ENCODE results near the gene ARL2BP. TPM values are rescaled to one million over a fixed set of nuclear protein-coding genes. Genes with fewer than 3 reads are reported as not detected.
"Not testable (repeated sequence)": the region's sequence is repeated elsewhere in the genome, so short reads cannot be mapped to it uniquely, and the experiment has no call there.

The ARL2BP gene
- 62.6 and 63.9 TPM in 2 replicates for total RNA-seq
- long read RNA-seq, transcript ARL2BP-201 (6 exons, 2,130 nt): major isoform, 112 of 124 reads
- long read RNA-seq, partial matches to known transcripts: 5 of 124 reads
- long read RNA-seq, other reads (novel, unspliced or antisense): 7 of 124 reads

DNA sequence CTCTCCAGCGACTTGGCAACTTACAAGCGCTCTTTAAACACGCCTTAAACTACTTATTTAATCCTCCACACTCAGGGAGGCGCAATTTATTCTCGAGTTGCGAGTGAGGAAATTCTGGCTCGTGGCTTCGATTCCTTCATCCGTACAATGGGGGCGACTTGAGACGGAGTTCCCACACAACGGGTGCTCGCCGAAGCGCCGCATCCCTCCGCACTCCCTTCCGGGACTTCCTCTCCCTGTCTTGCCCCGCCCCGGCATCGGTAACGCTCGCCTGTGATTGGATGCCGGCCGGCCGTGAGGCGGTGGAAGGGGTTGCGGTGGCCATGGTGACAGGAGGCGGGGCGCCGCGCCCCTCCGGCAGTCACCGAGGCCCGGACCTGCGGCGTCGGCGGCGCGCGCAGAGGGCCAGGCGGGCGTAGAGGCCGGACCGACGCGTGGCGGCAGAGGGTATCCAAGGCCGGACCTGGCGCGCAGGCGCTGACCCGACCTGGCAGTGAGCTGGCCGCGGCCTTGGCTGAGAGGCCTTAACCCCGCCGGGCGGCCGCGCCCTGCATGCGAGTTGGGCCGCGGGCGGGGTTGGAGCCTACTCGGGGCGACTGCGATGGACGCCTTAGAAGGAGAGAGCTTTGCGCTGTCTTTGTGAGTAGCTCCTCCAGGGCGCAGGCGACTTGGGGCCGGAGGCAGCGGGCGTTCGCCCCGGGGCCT lies at the start of gene ARL2BP:
ARL2BP (plus strand) TSS at position 493 of the 705 bp plus-strand sequence; CDS start at position 602, 109 bp downstream.
- Mint-ChIP-seq H3K36me3 (ENCODE audit: low read depth) (peaks cover 13% of the 10 kb centered on the region), H3K4me3 (peak within 1 kb of the TSS; percentile 95), H3K9me3 (no peaks in the 10 kb centered on the region), H3K4me1 (peaks cover 16% of the 10 kb centered on the region), H3K27ac (ENCODE audit: unreplicated experiment) (peak within 1 kb of the TSS; percentile 98), H3K27me3 (ENCODE audit: low read depth) (no peaks in the 10 kb centered on the region)
- TF ChIP-seq, protein P1, sequence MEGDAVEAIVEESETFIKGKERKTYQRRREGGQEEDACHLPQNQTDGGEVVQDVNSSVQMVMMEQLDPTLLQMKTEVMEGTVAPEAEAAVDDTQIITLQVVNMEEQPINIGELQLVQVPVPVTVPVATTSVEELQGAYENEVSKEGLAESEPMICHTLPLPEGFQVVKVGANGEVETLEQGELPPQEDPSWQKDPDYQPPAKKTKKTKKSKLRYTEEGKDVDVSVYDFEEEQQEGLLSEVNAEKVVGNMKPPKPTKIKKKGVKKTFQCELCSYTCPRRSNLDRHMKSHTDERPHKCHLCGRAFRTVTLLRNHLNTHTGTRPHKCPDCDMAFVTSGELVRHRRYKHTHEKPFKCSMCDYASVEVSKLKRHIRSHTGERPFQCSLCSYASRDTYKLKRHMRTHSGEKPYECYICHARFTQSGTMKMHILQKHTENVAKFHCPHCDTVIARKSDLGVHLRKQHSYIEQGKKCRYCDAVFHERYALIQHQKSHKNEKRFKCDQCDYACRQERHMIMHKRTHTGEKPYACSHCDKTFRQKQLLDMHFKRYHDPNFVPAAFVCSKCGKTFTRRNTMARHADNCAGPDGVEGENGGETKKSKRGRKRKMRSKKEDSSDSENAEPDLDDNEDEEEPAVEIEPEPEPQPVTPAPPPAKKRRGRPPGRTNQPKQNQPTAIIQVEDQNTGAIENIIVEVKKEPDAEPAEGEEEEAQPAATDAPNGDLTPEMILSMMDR (conservative IDR thresholded peaks at IDR 0.05): peak; percentile 18
- DNase-seq (ENCODE audit: low read depth, low spot score): peak; percentile 95

DNA sequence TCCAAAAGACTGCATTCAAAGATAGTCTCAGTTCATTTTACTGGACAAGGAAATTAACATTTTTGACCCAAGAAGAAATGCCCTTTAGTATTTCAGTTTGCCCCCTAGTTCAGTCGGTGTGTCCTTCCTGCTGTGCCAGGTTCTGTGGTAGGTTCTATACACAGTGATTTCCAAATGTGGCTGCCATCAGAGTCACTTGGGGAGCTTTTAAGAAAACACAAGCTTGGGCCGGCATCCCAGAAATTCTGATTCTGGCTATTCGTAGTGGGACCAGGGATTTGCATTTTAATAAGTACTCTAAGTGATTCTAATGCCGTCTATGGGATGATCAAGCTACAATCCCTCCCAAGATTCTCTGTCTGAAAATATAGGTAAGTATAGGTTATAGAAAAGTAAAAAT lies 48.8 kb upstream of the ARL2BP start:
- H3K27ac Mint-ChIP-seq (ENCODE audit: unreplicated experiment): no peak overlapping the region
- TF ChIP-seq, protein P1 (conservative IDR thresholded peaks at IDR 0.05): no peak
- H3K27me3 Mint-ChIP-seq (ENCODE audit: low read depth): no peaks in the 10 kb centered on the region
- H3K4me1 Mint-ChIP-seq: peaks cover 23% of the 10 kb centered on the region
- peaks cover 3% of the 10 kb centered on the region for H3K9me3 Mint-ChIP-seq
- no peak for DNase-seq (ENCODE audit: low read depth, low spot score)
- peaks cover 12% of the 10 kb centered on the region for H3K36me3 Mint-ChIP-seq (ENCODE audit: low read depth)
- H3K4me3 Mint-ChIP-seq: no peak overlapping the region

DNA sequence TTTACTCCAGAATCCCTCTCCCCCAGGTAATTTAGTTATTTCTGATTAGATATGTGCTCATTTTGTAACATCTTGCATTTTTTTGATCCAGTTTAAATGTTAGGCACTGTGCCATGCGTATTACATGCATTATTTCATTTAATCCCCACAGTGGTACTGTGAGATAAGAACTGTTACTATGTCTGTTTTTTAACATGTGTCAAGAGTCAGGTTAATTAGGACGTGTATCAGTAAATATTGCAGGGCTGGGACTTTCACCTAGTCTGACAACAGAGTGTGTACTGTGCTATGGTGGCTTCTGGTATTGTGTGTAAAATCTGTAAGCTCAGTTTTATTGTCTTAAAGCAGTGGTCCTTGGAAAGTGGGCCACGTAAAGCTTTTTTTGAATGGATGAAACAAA lies 48.3 kb upstream of the ARL2BP start:
- DNase-seq (ENCODE audit: low read depth, low spot score): no peak
- Mint-ChIP-seq H3K4me3 (no peak overlapping the region), H3K36me3 (ENCODE audit: low read depth) (peaks cover 12% of the 10 kb centered on the region), H3K9me3 (peaks cover 3% of the 10 kb centered on the region), H3K27me3 (ENCODE audit: low read depth) (no peaks in the 10 kb centered on the region), H3K27ac (ENCODE audit: unreplicated experiment) (no peak overlapping the region), H3K4me1 (peaks cover 23% of the 10 kb centered on the region)
- TF ChIP-seq, protein P1 (conservative IDR thresholded peaks at IDR 0.05): no peak

DNA sequence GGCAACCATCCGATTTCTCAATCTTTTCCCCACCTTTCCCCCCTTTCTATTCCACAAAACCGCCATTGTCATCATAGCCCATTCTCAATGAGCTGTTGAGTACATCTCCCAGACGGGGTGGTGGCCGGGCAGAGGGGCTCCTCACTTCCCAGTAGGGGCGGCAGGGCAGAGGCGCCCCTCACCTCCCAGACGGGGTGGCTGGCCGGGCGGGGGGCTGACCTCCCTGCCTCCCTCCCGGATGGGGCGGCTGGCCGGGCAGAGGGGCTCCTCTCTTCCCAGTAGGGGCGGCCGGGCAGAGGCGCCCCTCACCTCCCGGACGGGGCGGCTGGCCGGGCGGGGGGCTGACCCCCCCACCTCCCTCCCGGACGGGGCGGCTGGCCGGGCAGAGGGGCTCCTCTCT lies 44.7 kb upstream of the ARL2BP start:
- Mint-ChIP-seq H3K4me1 (peaks cover 18% of the 10 kb centered on the region), H3K36me3 (ENCODE audit: low read depth) (peaks cover 21% of the 10 kb centered on the region)
- not testable (repeated sequence) for H3K4me3 Mint-ChIP-seq; H3K27me3 Mint-ChIP-seq (ENCODE audit: low read depth); H3K9me3 Mint-ChIP-seq; DNase-seq (ENCODE audit: low read depth, low spot score); H3K27ac Mint-ChIP-seq (ENCODE audit: unreplicated experiment)

DNA sequence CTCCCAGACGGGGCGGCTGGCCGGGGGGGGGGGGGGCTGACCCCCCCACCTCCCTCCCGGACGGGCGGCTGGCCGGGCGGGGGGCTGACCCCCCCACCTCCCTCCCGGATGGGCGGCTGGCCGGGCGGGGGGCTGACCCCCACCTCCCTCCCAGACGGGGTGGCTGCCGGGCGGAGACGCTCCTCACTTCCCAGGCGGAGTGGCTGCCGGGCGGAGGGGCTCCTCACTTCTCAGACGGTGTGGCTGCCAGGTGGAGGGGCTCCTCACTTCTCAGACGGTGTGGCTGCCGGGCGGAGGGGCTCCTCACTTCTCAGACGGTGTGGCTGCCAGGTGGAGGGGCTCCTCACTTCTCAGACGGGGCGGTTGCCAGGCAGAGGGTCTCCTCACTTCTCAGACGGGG lies 44.1 kb upstream of the ARL2BP start:
- not testable (repeated sequence) for H3K4me3 Mint-ChIP-seq; DNase-seq (ENCODE audit: low read depth, low spot score); H3K27ac Mint-ChIP-seq (ENCODE audit: unreplicated experiment); H3K9me3 Mint-ChIP-seq; H3K27me3 Mint-ChIP-seq (ENCODE audit: low read depth)
- H3K4me1 Mint-ChIP-seq: peaks cover 18% of the 10 kb centered on the region
- H3K36me3 Mint-ChIP-seq (ENCODE audit: low read depth): peaks cover 26% of the 10 kb centered on the region

DNA sequence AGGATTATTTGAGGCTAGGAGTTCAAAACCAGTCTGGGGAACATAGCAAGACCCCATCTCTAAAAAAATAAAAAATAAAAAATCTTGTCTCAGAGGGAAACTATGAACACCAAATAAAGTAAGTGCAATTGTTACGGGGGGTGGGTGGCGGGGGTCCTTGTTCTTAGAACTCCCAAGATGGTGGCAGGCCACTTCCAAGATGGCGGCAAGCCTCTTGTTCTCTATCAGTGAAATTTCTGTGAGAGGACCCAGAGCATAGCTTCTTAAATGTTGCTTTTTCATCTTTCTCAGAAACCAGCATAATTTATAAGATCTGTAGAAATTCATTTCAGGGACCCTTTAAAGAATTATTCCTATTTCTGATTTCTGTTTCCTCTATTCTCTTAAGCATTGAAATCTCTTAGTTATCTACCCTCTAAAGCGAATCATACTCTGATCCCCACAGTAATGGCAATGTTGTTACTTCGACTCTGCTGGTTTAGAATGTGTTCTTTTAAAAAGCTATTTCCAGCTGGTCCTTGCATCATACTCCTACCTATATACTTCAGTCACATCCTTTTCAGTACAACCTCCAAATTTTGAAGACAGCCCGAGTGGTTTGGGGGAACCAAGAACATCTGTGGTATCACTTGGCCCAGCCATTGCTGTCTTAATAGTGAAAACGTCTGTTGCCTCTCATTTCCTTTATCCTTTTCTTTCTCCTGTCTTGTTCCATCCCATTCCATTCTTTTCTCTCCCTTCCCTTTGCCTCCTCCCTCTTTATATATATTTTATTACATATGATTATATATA lies 42.8 kb upstream of the ARL2BP start:
- H3K27me3 Mint-ChIP-seq (ENCODE audit: low read depth): no peaks in the 10 kb centered on the region
- H3K4me3 Mint-ChIP-seq: no peak overlapping the region
- peaks cover 3% of the 10 kb centered on the region for H3K9me3 Mint-ChIP-seq
- TF ChIP-seq, protein P1 (conservative IDR thresholded peaks at IDR 0.05): no peak
- DNase-seq (ENCODE audit: low read depth, low spot score): no peak
- no peak overlapping the region for H3K27ac Mint-ChIP-seq (ENCODE audit: unreplicated experiment)
- peaks cover 4% of the 10 kb centered on the region for H3K4me1 Mint-ChIP-seq
- peaks cover 26% of the 10 kb centered on the region for H3K36me3 Mint-ChIP-seq (ENCODE audit: low read depth)

Measured in neural crest cell (in vitro differentiated cells).